HG02840 (cell line): ENCODE data around the gene SLC22A12.

Experiments used
- ATAC-seq: cut with Tn5 transposase; IDR thresholded peaks from one replicate; pipeline ENCODE4 v1.9.1; 2021; ENCODE audit warnings: mild to moderate bottlenecking, moderate library complexity, moderate number of reproducible peaks; ENCODE audit not compliant: unreplicated experiment, low FRiP score

Gene SLC22A12

GRCh38 chr11:64562723-64563351 lies 28.2 kb upstream of the SLC22A12 start:
- no peak for ATAC-seq

GRCh38 chr11:64563966-64564365 lies 27.1 kb upstream of the SLC22A12 start:
- no peak for ATAC-seq

- no peak for ATAC-seq
Measured at GRCh38 chr11:64564419-64564818, 26.6 kb upstream of the SLC22A12 start.

GRCh38 chr11:64564947-64565889 lies 25.8 kb upstream of the SLC22A12 start:
- ATAC-seq, result no peak

GRCh38 chr11:64566042-64566914 lies 24.7 kb upstream of the SLC22A12 start:
- no peak for ATAC-seq

GRCh38 chr11:64566915-64567891 lies 23.8 kb upstream of the SLC22A12 start:
- no peak for ATAC-seq

- ATAC-seq, result no peak
Measured at GRCh38 chr11:64568041-64568571, 22.9 kb upstream of the SLC22A12 start.

- ATAC-seq, result no peak
Measured at GRCh38 chr11:64568584-64569140, 22.4 kb upstream of the SLC22A12 start.

GRCh38 chr11:64569300-64569970 lies 21.6 kb upstream of the SLC22A12 start:
- ATAC-seq, result no peak

GRCh38 chr11:64570341-64570740 lies 20.7 kb upstream of the SLC22A12 start:
- no peak for ATAC-seq

GRCh38 chr11:64571050-64571409 lies 20.0 kb upstream of the SLC22A12 start:
- no peak for ATAC-seq

GRCh38 chr11:64571410-64572091 lies 19.5 kb upstream of the SLC22A12 start:
- ATAC-seq, result no peak

- no peak for ATAC-seq
Measured at GRCh38 chr11:64572143-64572542, 18.9 kb upstream of the SLC22A12 start.

- no peak for ATAC-seq
Measured at GRCh38 chr11:64577202-64577601, 13.8 kb upstream of the SLC22A12 start.

GRCh38 chr11:64580412-64580811 lies 10.6 kb upstream of the SLC22A12 start:
- no peak for ATAC-seq

- no peak for ATAC-seq
Measured at GRCh38 chr11:64581057-64581523, 9.9 kb upstream of the SLC22A12 start.

- ATAC-seq, result no peak
Measured at GRCh38 chr11:64582885-64583284, 8.1 kb upstream of the SLC22A12 start.
